B cell (primary cell): ENCODE data around the gene PHOSPHO2. TPM values are rescaled to one million over a fixed set of nuclear protein-coding genes. Genes with fewer than 3 reads are reported as not detected.

Experiments used
- ATAC-seq: fragments of 200-7000 bp; cut with Tn5 transposase; one replicate; pipeline ENCODE4 v1.10.0; 2021; ENCODE audit warnings: low read depth, mild to moderate bottlenecking, moderate number of reproducible peaks, moderate library complexity
- CTCF ChIA-PET: fragments of 350-600 bp; sonication (Branson Sonifier 250); formaldehyde crosslinking; loops from one replicate; lab custom pipeline; 2021; ENCODE audit warnings: antibody characterized with exemption, inconsistent platforms; lab: Charles Lee
- POLR2A ChIA-PET: fragments of 350-600 bp; sonication (Branson Sonifier 250); formaldehyde crosslinking; loops from one replicate; lab custom pipeline; 2021; ENCODE audit warnings: antibody characterized with exemption; lab: Charles Lee
- DNase-seq: peaks from one replicate; pipeline ENCODE4 v3.0.0; 2013
- H2AFZ ChIP-seq: 2 replicates; pipeline ENCODE4 v1.6.1; 2012; ENCODE audit warnings: mild to moderate bottlenecking, low read depth, low read length; ENCODE audit not compliant: insufficient read depth, poor library complexity, severe bottlenecking
- H3K27ac ChIP-seq, 2 donors: 1 replicate in 1 of 2; 2 replicates in 1 of 2; pipeline ENCODE4 v1.5.1; 2012 to 2013; ENCODE audit warnings: low read length in 2 of 2, mild to moderate bottlenecking in 2 of 2, moderate library complexity in 1 of 2
- H3K27me3 ChIP-seq, 4 experiments: fragments of 200-600 bp in 1 of 4; sonication (generic) in 1 of 4; replicated peaks in 1 of 4; 1 replicate in 2 of 4; 2 replicates in 2 of 4; pipeline versions ENCODE4 v1.6.1 to v1.7.0; 2013 to 2016; ENCODE audit warnings: low read length in 3 of 4, mild to moderate bottlenecking in 2 of 4, mixed read lengths in 1 of 4, moderate library complexity in 1 of 4; ENCODE audit not compliant: insufficient read depth in 4 of 4, control insufficient read depth in 3 of 4; ENCODE audit errors: control extremely low read depth in 1 of 4
- H3K36me3 ChIP-seq, 2 experiments: replicated peaks in 1 of 2; 1 replicate in 1 of 2; 2 replicates in 1 of 2; pipeline versions ENCODE4 v1.6.1 to v1.7.1; 2013; ENCODE audit warnings: low read length in 1 of 2; ENCODE audit not compliant: insufficient read depth in 2 of 2, control insufficient read depth in 1 of 2; ENCODE audit errors: control extremely low read depth in 1 of 2, extremely low read depth in 1 of 2
- H3K4me1 ChIP-seq, 2 donors: fragments of 200-600 bp in 1 of 2; sonication (generic) in 1 of 2; 1 replicate in 1 of 2; 2 replicates in 1 of 2; pipeline versions ENCODE4 v1.5.1 to v1.6.1; 2013 to 2017; ENCODE audit warnings: low read length in 2 of 2; ENCODE audit not compliant: control insufficient read depth in 2 of 2, insufficient read depth in 2 of 2
- H3K4me2 ChIP-seq: replicated peaks from 2 replicates; pipeline ENCODE3; 2012; ENCODE audit warnings: mild to moderate bottlenecking, low read depth, low read length; ENCODE audit not compliant: poor library complexity, severe bottlenecking
- H3K4me3 ChIP-seq, 5 experiments: fragments of 200-600 bp in 1 of 5; sonication (generic) in 1 of 5; 1 replicate in 3 of 5; 2 replicates in 2 of 5; pipeline versions ENCODE4 v1.5.1 to v1.7.0; 2011 to 2016; ENCODE audit warnings: low read length in 4 of 5, mild to moderate bottlenecking in 4 of 5, low read depth in 2 of 5, control low read depth in 1 of 5, moderate library complexity in 1 of 5; ENCODE audit not compliant: insufficient read depth in 1 of 5; ENCODE audit errors: control extremely low read depth in 1 of 5, extremely low read depth in 1 of 5
- H3K79me2 ChIP-seq: fragments of 200-600 bp; sonication (generic); one replicate; pipeline ENCODE4 v1.6.0; 2016; ENCODE audit warnings: low read length; ENCODE audit not compliant: control insufficient read depth, insufficient read depth
- H3K9ac ChIP-seq: fragments of 200-600 bp; sonication (generic); 2 replicates; pipeline ENCODE4 v1.6.1; 2017; ENCODE audit warnings: mild to moderate bottlenecking, low read length, moderate library complexity
- H3K9me3 ChIP-seq, 3 donors: one replicate each; pipeline versions ENCODE4 v1.6.1 to v1.7.1; 2013; ENCODE audit warnings: low read length in 2 of 3; ENCODE audit not compliant: control insufficient read depth in 2 of 3, insufficient read depth in 1 of 3; ENCODE audit errors: control extremely low read depth in 1 of 3
- H4K20me1 ChIP-seq: 2 replicates; pipeline ENCODE4 v1.6.0; 2012; ENCODE audit warnings: mild to moderate bottlenecking, low read length; ENCODE audit not compliant: insufficient read depth, control insufficient read depth, poor library complexity, severe bottlenecking
- H3K27ac Mint-ChIP-seq: one replicate; pipeline ENCODE4 v1.8.0; 2021; ENCODE audit warnings: mixed read lengths
- H3K27me3 Mint-ChIP-seq: one replicate; pipeline ENCODE4 v1.8.0; 2021; ENCODE audit warnings: mixed read lengths
- H3K4me1 Mint-ChIP-seq: one replicate; pipeline ENCODE4 v1.8.0; 2021; ENCODE audit warnings: mixed read lengths
- H3K4me3 Mint-ChIP-seq: one replicate; pipeline ENCODE4 v1.8.0; 2021; ENCODE audit warnings: mixed read lengths
- H3K9me3 Mint-ChIP-seq: one replicate; pipeline ENCODE4 v1.8.0; 2022; ENCODE audit warnings: mixed read lengths; ENCODE audit not compliant: insufficient read depth
- EZH2 ChIP-seq: IDR thresholded peaks from 2 replicates; pipeline ENCODE4 v1.6.1; 2012; ENCODE audit warnings: borderline replicate concordance, low read depth, mild to moderate bottlenecking, moderate library complexity, low read length; ENCODE audit not compliant: insufficient read depth, poor library complexity, severe bottlenecking
- WGBS: methylation state at CpG from one replicate; pipeline ENCODE4 v1.1.5; 2013; ENCODE audit warnings: missing lambda C conversion rate; ENCODE audit not compliant: insufficient coverage; 5-methylcytosine and 5-hydroxymethylcytosine counted together
- intact Hi-C: fragments of 100-400 bp; cut with micrococcal nuclease; formaldehyde crosslinking; loops from one replicate; pipeline ENCODE4 v1.10.0; 2022
- polyA plus RNA-seq: library from polyadenylated mRNA; depleted of rRNA; stranded (reverse); fragments of >200 nt; gene quantifications from 2 replicates; pipeline ENCODE4 v1.2.3, GENCODE V29; 2012
- total RNA-seq, 2 donors: library from RNA; stranded (reverse); fragments of 120-200 nt in 1 of 2; gene quantifications; 1 replicate in 1 of 2; 2 replicates in 1 of 2; pipeline versions ENCODE4 v1.2.3 to v1.2.4, GENCODE V29; 2013 to 2022
- TF ChIP-seq, protein P1 (sequence below): fragments of 200-600 bp; IDR thresholded peaks from one replicate; pipeline ENCODE4 v1.8.0; 2022; ENCODE audit warnings: antibody characterized with exemption, mild to moderate bottlenecking

The PHOSPHO2 gene
- total and polyA plus RNA-seq, 2 donors (not counting 1 experiment from before 2014, with no cell fraction given), result 1.5 to 8.4 TPM

DNA sequence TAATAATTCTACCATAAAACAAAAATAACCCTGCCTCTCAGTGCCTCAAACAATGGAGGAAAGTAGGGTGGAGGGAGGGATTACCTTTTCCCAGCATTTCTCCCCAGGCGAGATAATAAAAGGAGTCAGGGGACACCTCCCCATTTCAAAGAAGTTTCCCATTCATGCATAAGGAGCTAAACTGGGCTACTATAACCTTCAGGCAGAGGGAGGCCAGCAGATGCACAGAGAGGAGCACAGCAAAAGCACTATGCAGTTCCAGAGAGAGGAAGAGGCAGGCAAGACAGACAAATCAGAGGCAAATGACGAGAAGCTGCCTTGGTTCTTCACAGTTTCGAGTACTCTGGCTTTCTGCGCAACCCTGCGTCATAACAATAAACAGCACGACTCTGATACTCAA lies 17.4 kb upstream of the PHOSPHO2 start:
- POLR2A ChIA-PET, result no interaction called here
- H3K27ac ChIP-seq, result no peak overlapping the region
- peaks cover 30% of the 10 kb centered on the region for H3K27me3 Mint-ChIP-seq
- ATAC-seq (no peak), DNase-seq (no peak)
- no peaks in the 10 kb centered on the region for H3K4me1 Mint-ChIP-seq
- intact Hi-C loops, result loop anchor here (1.0 kb wide), 1 partner anchor 149 kb away; no protein-coding TSS in a partner anchor
- CTCF ChIA-PET, result interaction anchor here (1.2 kb wide), 1 partner anchor 17 kb away, joined by 3 read pairs; no protein-coding TSS in a partner anchor
- H3K4me2 ChIP-seq, result no peak overlapping the region
- no peaks in the 10 kb centered on the region for H4K20me1 ChIP-seq
- no peaks in the 10 kb centered on the region for H3K79me2 ChIP-seq
- H3K4me1 ChIP-seq, result no peaks in the 10 kb centered on the region
- 96% methylated on average over 4 of the region's 6 CpGs for WGBS
- H3K9me3 ChIP-seq, result peaks cover 0 to 4% (median 0%) of the 10 kb centered on the region in 3 donors
- H3K4me3 ChIP-seq, result no peak overlapping the region
- no peaks in the 10 kb centered on the region for H3K36me3 ChIP-seq
- no peak overlapping the region for H3K4me3 Mint-ChIP-seq
- H3K9me3 Mint-ChIP-seq, result no peaks in the 10 kb centered on the region
- H3K27me3 ChIP-seq, result peaks cover 0 to 5% (median 0%) of the 10 kb centered on the region in 4 experiments
- no peak overlapping the region for H3K27ac Mint-ChIP-seq
- TF ChIP-seq, protein P1, sequence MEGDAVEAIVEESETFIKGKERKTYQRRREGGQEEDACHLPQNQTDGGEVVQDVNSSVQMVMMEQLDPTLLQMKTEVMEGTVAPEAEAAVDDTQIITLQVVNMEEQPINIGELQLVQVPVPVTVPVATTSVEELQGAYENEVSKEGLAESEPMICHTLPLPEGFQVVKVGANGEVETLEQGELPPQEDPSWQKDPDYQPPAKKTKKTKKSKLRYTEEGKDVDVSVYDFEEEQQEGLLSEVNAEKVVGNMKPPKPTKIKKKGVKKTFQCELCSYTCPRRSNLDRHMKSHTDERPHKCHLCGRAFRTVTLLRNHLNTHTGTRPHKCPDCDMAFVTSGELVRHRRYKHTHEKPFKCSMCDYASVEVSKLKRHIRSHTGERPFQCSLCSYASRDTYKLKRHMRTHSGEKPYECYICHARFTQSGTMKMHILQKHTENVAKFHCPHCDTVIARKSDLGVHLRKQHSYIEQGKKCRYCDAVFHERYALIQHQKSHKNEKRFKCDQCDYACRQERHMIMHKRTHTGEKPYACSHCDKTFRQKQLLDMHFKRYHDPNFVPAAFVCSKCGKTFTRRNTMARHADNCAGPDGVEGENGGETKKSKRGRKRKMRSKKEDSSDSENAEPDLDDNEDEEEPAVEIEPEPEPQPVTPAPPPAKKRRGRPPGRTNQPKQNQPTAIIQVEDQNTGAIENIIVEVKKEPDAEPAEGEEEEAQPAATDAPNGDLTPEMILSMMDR, result no peak
- no peak overlapping the region for H2AFZ ChIP-seq
- H3K9ac ChIP-seq, result no peak overlapping the region

DNA sequence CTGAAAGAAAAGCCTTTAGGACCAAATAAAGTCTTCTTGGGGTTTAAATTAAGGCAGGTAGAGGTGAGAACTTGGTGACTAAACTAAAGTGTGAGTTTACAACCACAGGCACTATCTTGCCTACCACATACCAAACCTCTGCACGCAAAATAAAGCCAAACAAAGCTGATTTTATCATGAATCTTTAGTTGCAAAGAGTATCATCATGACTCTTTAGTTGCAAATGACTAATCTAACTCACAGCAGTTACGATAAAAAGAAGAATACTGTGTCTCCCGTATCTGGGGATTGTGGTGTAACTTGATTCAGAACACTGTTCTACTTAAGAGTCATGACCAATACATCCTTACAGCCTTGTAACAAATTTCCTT lies 11.2 kb upstream of the PHOSPHO2 start:
- intact Hi-C loops, result no loop called here
- Mint-ChIP-seq H3K9me3 (no peaks in the 10 kb centered on the region), H3K4me1 (no peaks in the 10 kb centered on the region), H3K27ac (no peak overlapping the region), H3K27me3 (peaks cover 2% of the 10 kb centered on the region), H3K4me3 (no peak overlapping the region)
- Histone ChIP-seq H4K20me1 (no peaks in the 10 kb centered on the region), H3K4me2 (no peak overlapping the region), H3K9ac (no peak overlapping the region), H3K27me3 (peaks cover 0 to 4% (median 0%) of the 10 kb centered on the region in 4 experiments), H3K4me3 (no peak overlapping the region), H3K9me3 (no peaks in the 10 kb centered on the region), H3K36me3 (no peaks in the 10 kb centered on the region), H3K79me2 (no peaks in the 10 kb centered on the region), H2AFZ (no peak overlapping the region), H3K27ac (no peak overlapping the region), H3K4me1 (no peaks in the 10 kb centered on the region)
- no CpG with 5 or more reads among the region's 3 CpGs for WGBS
- DNase-seq, result no peak
- TF ChIP-seq EZH2, result no peak
- TF ChIP-seq, protein P1, result no peak
- no peak for ATAC-seq
- ChIA-PET CTCF (interaction anchor here (1.0 to 1.3 kb wide), 2 partner anchors 8 to 10 kb away, joined by 3 to 4 read pairs; no protein-coding TSS in a partner anchor), POLR2A (no interaction called here)
